Neural progenitor cell (in vitro differentiated cells): ENCODE measurements around the gene RET. TPM values are rescaled to one million over a fixed set of nuclear protein-coding genes. Genes with fewer than 3 reads are reported as not detected.

Source experiments
- DNase-seq: peaks from one replicate; pipeline ENCODE4 v3.0.0-alpha.2; 2016; ENCODE audit warnings: low spot score
- H2AFZ ChIP-seq: fragments of 200-600 bp; sonication (generic); replicated peaks from 2 replicates; pipeline ENCODE4 v1.6.1; 2016; ENCODE audit warnings: antibody characterized with exemption
- H3F3A ChIP-seq: fragments of 200-600 bp; sonication (generic); 2 replicates; pipeline ENCODE4 v1.6.1; 2016; ENCODE audit warnings: antibody characterized with exemption, low read depth
- H3K27ac ChIP-seq: fragments of 200-600 bp; sonication (generic); 2 replicates; pipeline ENCODE4 v1.5.1; 2016; ENCODE audit warnings: mild to moderate bottlenecking
- H3K27me3 ChIP-seq: fragments of 200-600 bp; sonication (generic); 2 replicates; pipeline ENCODE4 v1.6.1; 2016; ENCODE audit warnings: mild to moderate bottlenecking, moderate library complexity
- H3K36me3 ChIP-seq: fragments of 200-600 bp; sonication (generic); 2 replicates; pipeline ENCODE4 v1.5.1; 2016
- H3K4me1 ChIP-seq: fragments of 200-600 bp; sonication (generic); 2 replicates; pipeline ENCODE4 v1.6.1; 2016; ENCODE audit warnings: mixed run types
- H3K4me2 ChIP-seq: fragments of 200-600 bp; sonication (generic); 2 replicates; pipeline ENCODE4 v1.6.1; 2016
- H3K4me3 ChIP-seq: fragments of 200-600 bp; sonication (generic); 2 replicates; pipeline ENCODE4 v1.5.1; 2016
- H3K79me2 ChIP-seq: fragments of 200-600 bp; sonication (generic); 2 replicates; pipeline ENCODE4 v1.6.1; 2016; ENCODE audit warnings: low read depth
- H3K9ac ChIP-seq: fragments of 200-600 bp; sonication (generic); 2 replicates; pipeline ENCODE4 v1.6.1; 2016
- H3K9me3 ChIP-seq: fragments of 200-600 bp; sonication (generic); 2 replicates; pipeline ENCODE4 v1.5.1; 2016; ENCODE audit warnings: low read depth
- H4K20me1 ChIP-seq: fragments of 200-600 bp; sonication (generic); 2 replicates; pipeline ENCODE4 v1.6.1; 2016; ENCODE audit warnings: low read depth
- H3K27ac Mint-ChIP-seq: 3 replicates; pipeline ENCODE4 v1.8.0; 2021; ENCODE audit warnings: mixed read lengths
- H3K27me3 Mint-ChIP-seq: 2 replicates; pipeline ENCODE4 v1.8.0; 2022; ENCODE audit warnings: low read depth, mild to moderate bottlenecking, inconsistent platforms, moderate library complexity, mixed read lengths; ENCODE audit not compliant: insufficient read depth
- H3K36me3 Mint-ChIP-seq: 3 replicates; pipeline ENCODE4 v1.8.0; 2021; ENCODE audit warnings: mixed read lengths
- H3K4me1 Mint-ChIP-seq: 3 replicates; pipeline ENCODE4 v1.8.0; 2021; ENCODE audit warnings: mixed read lengths
- H3K4me3 Mint-ChIP-seq: 3 replicates; pipeline ENCODE4 v1.8.0; 2021; ENCODE audit warnings: mild to moderate bottlenecking, moderate library complexity, mixed read lengths
- H3K9me3 Mint-ChIP-seq: 3 replicates; pipeline ENCODE4 v1.8.0; 2020; ENCODE audit warnings: mixed read lengths
- EZH2 ChIP-seq: fragments of 200-600 bp; sonication (generic); IDR thresholded peaks from 2 replicates; pipeline ENCODE4 v1.6.1; 2017; ENCODE audit warnings: antibody characterized with exemption, mild to moderate bottlenecking, moderate library complexity
- EZH2phosphoT487 ChIP-seq: fragments of 200-600 bp; sonication (generic); IDR thresholded peaks from 2 replicates; pipeline ENCODE4 v1.6.1; 2017; ENCODE audit warnings: antibody characterized with exemption
- total RNA-seq: library from RNA; depleted of rRNA; stranded (reverse); fragments of >200 nt; gene quantifications from 2 replicates; pipeline ENCODE4 v1.2.3, GENCODE V29; 2015; ENCODE audit warnings: low replicate concordance
- TF ChIP-seq, protein P1 (sequence below): fragments of 200-600 bp; sonication (generic); IDR thresholded peaks from 2 replicates; pipeline ENCODE4 v1.5.1; 2017; ENCODE audit warnings: antibody characterized with exemption, mild to moderate bottlenecking

Gene RET
- total RNA-seq, 1 donor from 2014 or later = 1.4 TPM

- H3K9me3 ChIP-seq = no peaks in the 10 kb centered on the region
- H4K20me1 ChIP-seq = no peaks in the 10 kb centered on the region
- H3K27ac Mint-ChIP-seq = no peak overlapping the region
- H3K36me3 ChIP-seq = peaks cover 8% of the 10 kb centered on the region
- no peak for TF ChIP-seq EZH2
- H3K4me1 Mint-ChIP-seq = no peaks in the 10 kb centered on the region
- no peak overlapping the region for H3K4me3 Mint-ChIP-seq
- H3K79me2 ChIP-seq = no peaks in the 10 kb centered on the region
- no peak overlapping the region for H3K27ac ChIP-seq
- H3K4me3 ChIP-seq = no peak overlapping the region
- peaks cover 4% of the 10 kb centered on the region for H3K27me3 Mint-ChIP-seq
- no peaks in the 10 kb centered on the region for H3K27me3 ChIP-seq
- peaks cover 36% of the 10 kb centered on the region for H3K36me3 Mint-ChIP-seq
- no peak overlapping the region for H2AFZ ChIP-seq
- peaks cover 7% of the 10 kb centered on the region for H3K9me3 Mint-ChIP-seq
- peaks cover 4% of the 10 kb centered on the region for H3F3A ChIP-seq
- no peak overlapping the region for H3K4me2 ChIP-seq
- H3K4me1 ChIP-seq = no peaks in the 10 kb centered on the region
- H3K9ac ChIP-seq = no peak overlapping the region
- DNase-seq = no peak
Observed at GRCh38 chr10:43174969-43175368, 98.1 kb downstream of the RET start.

GRCh38 chr10:43176271-43176670 lies 99.4 kb downstream of the RET start:
- H3K4me1 ChIP-seq = peaks cover 5% of the 10 kb centered on the region
- DNase-seq = no peak
- no peaks in the 10 kb centered on the region for H4K20me1 ChIP-seq
- no peak overlapping the region for H3K27ac ChIP-seq
- H3K27ac Mint-ChIP-seq = no peak overlapping the region
- H3K4me3 Mint-ChIP-seq = no peak overlapping the region
- peaks cover 7% of the 10 kb centered on the region for H3K9me3 Mint-ChIP-seq
- H3K9ac ChIP-seq = no peak overlapping the region
- H3F3A ChIP-seq = no peaks in the 10 kb centered on the region
- no peak overlapping the region for H2AFZ ChIP-seq
- H3K4me1 Mint-ChIP-seq = peaks cover 5% of the 10 kb centered on the region
- H3K27me3 ChIP-seq = no peaks in the 10 kb centered on the region
- no peak overlapping the region for H3K4me2 ChIP-seq
- TF ChIP-seq EZH2phosphoT487 (no peak), EZH2 (no peak)
- TF ChIP-seq, protein P1, sequence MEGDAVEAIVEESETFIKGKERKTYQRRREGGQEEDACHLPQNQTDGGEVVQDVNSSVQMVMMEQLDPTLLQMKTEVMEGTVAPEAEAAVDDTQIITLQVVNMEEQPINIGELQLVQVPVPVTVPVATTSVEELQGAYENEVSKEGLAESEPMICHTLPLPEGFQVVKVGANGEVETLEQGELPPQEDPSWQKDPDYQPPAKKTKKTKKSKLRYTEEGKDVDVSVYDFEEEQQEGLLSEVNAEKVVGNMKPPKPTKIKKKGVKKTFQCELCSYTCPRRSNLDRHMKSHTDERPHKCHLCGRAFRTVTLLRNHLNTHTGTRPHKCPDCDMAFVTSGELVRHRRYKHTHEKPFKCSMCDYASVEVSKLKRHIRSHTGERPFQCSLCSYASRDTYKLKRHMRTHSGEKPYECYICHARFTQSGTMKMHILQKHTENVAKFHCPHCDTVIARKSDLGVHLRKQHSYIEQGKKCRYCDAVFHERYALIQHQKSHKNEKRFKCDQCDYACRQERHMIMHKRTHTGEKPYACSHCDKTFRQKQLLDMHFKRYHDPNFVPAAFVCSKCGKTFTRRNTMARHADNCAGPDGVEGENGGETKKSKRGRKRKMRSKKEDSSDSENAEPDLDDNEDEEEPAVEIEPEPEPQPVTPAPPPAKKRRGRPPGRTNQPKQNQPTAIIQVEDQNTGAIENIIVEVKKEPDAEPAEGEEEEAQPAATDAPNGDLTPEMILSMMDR = no peak
- H3K9me3 ChIP-seq = no peaks in the 10 kb centered on the region
- H3K79me2 ChIP-seq = no peaks in the 10 kb centered on the region
- H3K4me3 ChIP-seq = no peak overlapping the region
- H3K36me3 ChIP-seq = peaks cover 8% of the 10 kb centered on the region
- H3K27me3 Mint-ChIP-seq = peaks cover 4% of the 10 kb centered on the region
- peaks cover 42% of the 10 kb centered on the region for H3K36me3 Mint-ChIP-seq

DNA sequence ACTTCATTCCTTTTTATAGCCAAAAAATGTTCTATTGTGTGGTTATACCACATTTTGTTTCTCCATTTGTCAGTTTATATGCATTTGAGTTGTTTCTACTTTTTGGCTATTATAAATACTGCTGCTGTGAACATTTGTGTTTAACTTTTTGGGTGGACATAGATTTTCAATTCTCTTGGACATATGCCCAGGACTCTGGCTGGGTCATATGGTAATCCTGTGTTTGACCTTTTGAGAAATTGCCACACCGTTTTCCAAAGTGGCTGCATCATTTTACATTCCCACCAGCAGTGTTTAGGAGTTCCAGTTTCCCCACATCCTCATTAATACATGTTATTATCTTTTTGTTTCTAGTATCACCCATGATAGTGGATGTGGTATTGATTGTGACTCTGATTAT lies 100.7 kb downstream of the RET start:
- peaks cover 5% of the 10 kb centered on the region for H3K4me1 ChIP-seq
- H3F3A ChIP-seq = no peaks in the 10 kb centered on the region
- H3K9ac ChIP-seq = no peak overlapping the region
- Mint-ChIP-seq H3K27ac (no peak overlapping the region), H3K36me3 (peaks cover 45% of the 10 kb centered on the region), H3K4me1 (peaks cover 5% of the 10 kb centered on the region), H3K9me3 (peaks cover 7% of the 10 kb centered on the region), H3K4me3 (no peak overlapping the region), H3K27me3 (peaks cover 4% of the 10 kb centered on the region)
- no peak overlapping the region for H2AFZ ChIP-seq
- no peak overlapping the region for H3K4me3 ChIP-seq
- no peaks in the 10 kb centered on the region for H3K9me3 ChIP-seq
- no peak overlapping the region for H3K4me2 ChIP-seq
- TF ChIP-seq EZH2 (no peak), EZH2phosphoT487 (no peak)
- TF ChIP-seq, protein P1 = no peak
- no peaks in the 10 kb centered on the region for H3K27me3 ChIP-seq
- H3K36me3 ChIP-seq = peaks cover 8% of the 10 kb centered on the region
- H3K79me2 ChIP-seq = no peaks in the 10 kb centered on the region
- H3K27ac ChIP-seq = no peak overlapping the region
- no peaks in the 10 kb centered on the region for H4K20me1 ChIP-seq
- no peak for DNase-seq

Other genes starting within 250 kb of the RET start
- 7.0 and 9.3 TPM in 2 replicates for gene CSGALNACT2, start 61.4 kb downstream of the RET start, total RNA-seq
- gene RASGEF1A, start 190.0 kb downstream of the RET start, total RNA-seq = 3.5 and 6.5 TPM in 2 replicates